GM13976 (cell line): ENCODE results near the gene TFE3.

Source experiments
- DNase-seq: peaks from one replicate; pipeline ENCODE4 v3.0.0; 2012; ENCODE audit warnings: low spot score
- in situ Hi-C: fragments of 300-500 bp; cut with MboI; formaldehyde crosslinking; loops from one replicate; pipeline ENCODE4 v1.12.0; 2022; ENCODE audit warnings: low sequenced_read_pairs, mixed read lengths, inconsistent platforms; ENCODE audit not compliant: unreplicated experiment
- TF ChIP-seq, protein P1 (sequence below): IDR thresholded peaks from 2 replicates; pipeline ENCODE4 v1.5.1; 2012; ENCODE audit warnings: borderline replicate concordance, mild to moderate bottlenecking; ENCODE audit not compliant: insufficient read depth; ENCODE audit errors: extremely low read depth, missing control alignments, control extremely low read depth

Gene TFE3, protein sequence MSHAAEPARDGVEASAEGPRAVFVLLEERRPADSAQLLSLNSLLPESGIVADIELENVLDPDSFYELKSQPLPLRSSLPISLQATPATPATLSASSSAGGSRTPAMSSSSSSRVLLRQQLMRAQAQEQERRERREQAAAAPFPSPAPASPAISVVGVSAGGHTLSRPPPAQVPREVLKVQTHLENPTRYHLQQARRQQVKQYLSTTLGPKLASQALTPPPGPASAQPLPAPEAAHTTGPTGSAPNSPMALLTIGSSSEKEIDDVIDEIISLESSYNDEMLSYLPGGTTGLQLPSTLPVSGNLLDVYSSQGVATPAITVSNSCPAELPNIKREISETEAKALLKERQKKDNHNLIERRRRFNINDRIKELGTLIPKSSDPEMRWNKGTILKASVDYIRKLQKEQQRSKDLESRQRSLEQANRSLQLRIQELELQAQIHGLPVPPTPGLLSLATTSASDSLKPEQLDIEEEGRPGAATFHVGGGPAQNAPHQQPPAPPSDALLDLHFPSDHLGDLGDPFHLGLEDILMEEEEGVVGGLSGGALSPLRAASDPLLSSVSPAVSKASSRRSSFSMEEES

DNA sequence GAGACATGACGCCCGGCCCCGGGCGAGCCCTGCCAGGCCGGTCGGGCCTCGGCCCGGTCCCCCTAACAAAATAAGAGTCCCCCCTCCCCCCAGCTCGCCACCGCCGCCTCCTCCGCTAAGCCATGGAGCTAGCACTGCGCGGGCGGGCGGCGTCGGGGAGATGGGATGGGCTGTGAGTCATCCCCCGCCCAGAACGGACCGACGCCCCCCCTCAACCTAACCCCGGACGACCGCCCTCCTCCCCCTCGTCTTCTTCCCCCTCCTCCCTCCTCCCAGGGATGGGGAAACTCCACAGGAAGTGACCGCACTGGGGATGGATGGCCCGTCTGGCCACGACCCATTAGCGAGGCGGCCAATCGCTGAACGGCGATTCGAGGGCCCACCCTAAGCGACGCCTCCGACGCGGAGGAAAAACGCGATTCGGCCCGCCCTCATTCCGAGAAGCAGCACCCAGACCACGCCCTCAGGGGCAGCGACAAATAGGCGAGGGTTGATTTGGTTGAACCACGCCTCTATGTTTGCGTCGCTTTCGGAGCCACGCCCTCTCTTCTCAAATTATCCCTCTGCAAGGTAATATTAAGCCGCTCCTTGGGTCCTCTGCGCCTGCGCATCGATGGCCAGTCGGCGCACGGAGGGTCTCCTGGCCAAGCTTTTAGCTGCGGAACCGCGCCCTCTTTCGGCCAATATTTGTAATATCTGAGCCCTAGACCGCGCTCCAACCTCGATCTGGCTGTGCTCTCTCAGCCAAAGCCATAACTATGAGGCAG is at the start of gene TFE3:
TSS of gene TFE3 (minus strand) at position 138 of the 767 bp plus-strand sequence. CDS start at position 7, 131 bp downstream.
- TF ChIP-seq, protein P1, sequence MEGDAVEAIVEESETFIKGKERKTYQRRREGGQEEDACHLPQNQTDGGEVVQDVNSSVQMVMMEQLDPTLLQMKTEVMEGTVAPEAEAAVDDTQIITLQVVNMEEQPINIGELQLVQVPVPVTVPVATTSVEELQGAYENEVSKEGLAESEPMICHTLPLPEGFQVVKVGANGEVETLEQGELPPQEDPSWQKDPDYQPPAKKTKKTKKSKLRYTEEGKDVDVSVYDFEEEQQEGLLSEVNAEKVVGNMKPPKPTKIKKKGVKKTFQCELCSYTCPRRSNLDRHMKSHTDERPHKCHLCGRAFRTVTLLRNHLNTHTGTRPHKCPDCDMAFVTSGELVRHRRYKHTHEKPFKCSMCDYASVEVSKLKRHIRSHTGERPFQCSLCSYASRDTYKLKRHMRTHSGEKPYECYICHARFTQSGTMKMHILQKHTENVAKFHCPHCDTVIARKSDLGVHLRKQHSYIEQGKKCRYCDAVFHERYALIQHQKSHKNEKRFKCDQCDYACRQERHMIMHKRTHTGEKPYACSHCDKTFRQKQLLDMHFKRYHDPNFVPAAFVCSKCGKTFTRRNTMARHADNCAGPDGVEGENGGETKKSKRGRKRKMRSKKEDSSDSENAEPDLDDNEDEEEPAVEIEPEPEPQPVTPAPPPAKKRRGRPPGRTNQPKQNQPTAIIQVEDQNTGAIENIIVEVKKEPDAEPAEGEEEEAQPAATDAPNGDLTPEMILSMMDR = peak; percentile 55
- in situ Hi-C loops = no loop called here
- DNase-seq = peak; percentile 92

DNA sequence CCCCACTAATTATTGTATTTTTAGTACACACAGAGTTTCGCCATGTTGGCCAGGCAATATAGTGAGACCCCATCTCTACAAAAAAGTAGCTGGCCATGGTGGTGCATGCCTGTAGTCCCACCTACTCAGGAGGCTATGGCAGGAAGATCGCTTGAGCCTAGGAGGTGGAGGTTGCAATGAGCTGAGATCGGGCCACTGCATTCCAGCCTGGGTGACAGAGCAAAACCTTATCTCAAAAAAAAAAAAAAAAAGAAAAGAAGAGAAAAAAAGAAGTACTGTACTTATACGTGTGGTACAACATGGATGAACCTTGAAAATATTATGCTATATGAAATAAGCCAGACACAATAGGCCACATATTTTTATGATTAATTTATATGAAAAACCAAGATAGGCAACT is 46.4 kb upstream of the TFE3 start:
- DNase-seq = no peak
- TF ChIP-seq, protein P1 = no peak
- in situ Hi-C loops = no loop called here

DNA sequence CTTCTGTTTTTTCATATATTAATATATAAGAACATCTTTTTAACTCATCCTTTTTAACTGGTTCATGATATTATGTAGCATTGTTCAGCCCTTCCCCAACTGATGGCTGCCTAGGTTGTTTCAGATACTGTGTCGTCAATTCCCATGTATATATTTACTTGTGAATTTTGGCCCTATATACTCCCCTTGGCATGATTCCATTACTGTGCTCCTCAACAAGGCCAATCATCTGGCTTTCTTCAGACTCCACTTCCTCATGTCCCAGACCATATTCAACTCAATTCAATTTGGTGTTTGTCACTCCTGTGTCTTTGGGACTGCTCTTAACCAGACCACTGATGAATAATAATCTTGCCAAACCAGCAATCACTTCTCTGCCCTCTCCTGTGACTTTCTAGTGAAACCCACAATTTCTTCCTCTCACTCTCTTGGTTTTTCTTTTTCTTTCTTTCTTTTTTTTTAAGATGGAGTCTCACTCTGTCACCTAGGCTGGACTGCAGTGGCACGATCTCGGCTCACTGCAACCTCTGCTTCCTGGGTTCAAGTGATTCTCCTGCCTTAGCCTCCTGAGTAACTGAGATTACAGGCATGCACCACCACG is 39.2 kb upstream of the TFE3 start:
- DNase-seq = no peak
- TF ChIP-seq, protein P1 = no peak
- in situ Hi-C loops = no loop called here

DNA sequence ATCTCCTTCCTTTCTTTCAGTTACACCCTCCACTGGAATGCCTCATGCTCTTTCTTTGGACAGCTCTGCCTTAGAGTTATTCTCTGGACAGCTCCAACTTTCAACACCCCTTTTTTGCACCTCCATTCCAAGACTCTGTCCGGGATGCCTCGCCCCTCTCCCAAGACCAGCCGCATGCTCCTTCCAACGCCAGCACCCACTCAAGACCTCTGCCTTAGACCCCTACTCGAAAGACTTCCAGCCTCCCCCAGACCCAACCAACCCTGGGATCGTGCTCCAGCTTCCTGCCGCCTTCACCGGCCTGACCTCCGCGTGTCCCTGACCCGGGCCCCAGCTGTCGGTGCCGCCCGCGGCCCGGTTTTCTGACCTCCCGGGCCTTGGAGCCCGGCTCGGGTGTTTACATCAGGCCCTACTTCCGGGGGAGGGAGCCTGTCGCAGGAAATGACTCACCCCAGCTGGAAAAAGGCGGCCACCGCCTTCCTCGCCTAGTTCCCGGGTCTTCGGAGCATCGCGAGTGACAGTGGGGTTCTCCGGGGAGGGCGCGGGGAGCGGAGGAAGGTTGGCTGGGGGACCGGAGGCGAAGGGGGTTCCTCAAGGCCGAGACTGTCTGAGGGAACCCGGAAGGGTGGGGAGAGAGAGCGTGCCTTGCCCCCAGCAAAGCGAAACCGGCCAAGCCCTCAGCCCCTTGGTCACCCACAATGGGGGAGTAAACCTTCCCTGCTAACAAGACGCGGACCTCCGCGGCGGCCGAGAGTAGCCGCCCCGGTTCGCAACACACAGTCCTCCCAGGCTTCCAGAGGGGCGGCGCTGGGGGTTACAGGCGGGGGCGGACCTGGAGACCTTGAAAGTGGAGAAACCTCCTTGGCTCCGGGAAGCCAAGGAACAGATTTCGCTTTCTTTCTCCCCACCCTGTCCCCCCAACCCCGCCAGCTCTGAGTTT is 36.6 kb upstream of the TFE3 start, which contains the start of gene WDR45:
TSS of gene WDR45 (minus strand) at position 399 of the 940 bp plus-strand sequence. CDS start 1,792 bp downstream, outside the sequence.
- DNase-seq = peak; percentile 84
- TF ChIP-seq, protein P1 = no peak
- in situ Hi-C loops = no loop called here

DNA sequence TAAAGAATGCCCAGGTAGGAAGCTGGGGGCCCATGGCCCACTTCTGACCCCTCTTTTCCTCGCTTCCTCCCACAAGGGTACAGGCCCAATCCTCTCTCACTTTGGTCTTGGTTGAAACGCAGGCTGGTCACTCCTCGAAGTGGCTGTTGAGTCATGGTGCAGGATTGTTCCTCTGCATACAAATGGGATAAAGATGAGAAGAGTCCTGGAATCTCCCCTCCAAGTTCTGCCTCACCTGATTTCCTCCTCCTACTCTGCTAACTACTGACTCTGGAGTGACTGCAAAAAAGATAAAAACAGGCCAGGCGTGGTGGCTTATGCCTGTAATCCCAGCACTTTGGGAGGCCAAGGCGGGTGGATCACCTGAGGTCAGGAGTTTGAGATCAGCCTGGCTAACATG is 34.8 kb upstream of the TFE3 start:
- TF ChIP-seq, protein P1 = no peak
- in situ Hi-C loops = no loop called here
- DNase-seq = no peak

DNA sequence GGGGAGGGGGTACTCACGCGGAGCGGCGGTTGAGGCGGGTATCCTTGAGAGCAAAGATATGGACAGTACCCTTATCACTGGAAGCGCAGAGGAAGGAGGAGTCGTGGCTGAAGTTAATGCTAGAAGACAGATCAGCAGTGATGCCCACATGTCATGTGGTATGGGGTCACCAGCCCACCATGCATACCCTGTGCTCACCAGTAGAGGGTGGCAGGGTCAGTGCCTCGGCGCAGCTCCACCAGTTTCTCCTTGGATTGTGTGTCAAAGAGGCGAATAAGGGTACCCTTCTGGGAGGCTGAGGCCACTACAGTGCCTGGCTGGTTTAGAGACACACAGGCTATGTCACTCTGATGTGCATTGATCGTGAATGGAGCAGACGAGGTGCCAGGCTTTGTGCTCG is 32.2 kb upstream of the TFE3 start:
- in situ Hi-C loops = no loop called here
- TF ChIP-seq, protein P1 = no peak
- DNase-seq = no peak
